Endothelial cell of umbilical vein (primary cell): ENCODE measurements around the gene FAM20B.

Experiments used
- CTCF ChIP-seq, 2 donors: IDR thresholded peaks; 1 replicate in 1 of 2; 2 replicates in 1 of 2; pipeline ENCODE4 v1.5.1; 2011; ENCODE audit warnings: low read length in 2 of 2, mild to moderate bottlenecking in 2 of 2, moderate library complexity in 2 of 2, control low read depth in 1 of 2, inconsistent platforms in 1 of 2, low read depth in 1 of 2; ENCODE audit not compliant: insufficient read depth in 1 of 2; ENCODE audit errors: extremely low read depth in 1 of 2
- EZH2 ChIP-seq: IDR thresholded peaks from 2 replicates; pipeline ENCODE4 v1.6.1; 2012; ENCODE audit warnings: borderline replicate concordance, low read depth, mild to moderate bottlenecking, moderate library complexity, low read length, inconsistent platforms; ENCODE audit not compliant: severe bottlenecking
- FOS ChIP-seq: IDR thresholded peaks from 2 replicates; pipeline ENCODE4 v1.6.1; 2011; ENCODE audit warnings: mild to moderate bottlenecking, low read length, moderate library complexity, borderline replicate concordance; ENCODE audit not compliant: insufficient read depth
- GATA2 ChIP-seq: IDR thresholded peaks from 2 replicates; pipeline ENCODE4 v1.7.0; 2011; ENCODE audit warnings: low read depth, mild to moderate bottlenecking, moderate library complexity, mixed read lengths, low read length; ENCODE audit not compliant: insufficient read length, insufficient read depth
- JUN ChIP-seq: IDR thresholded peaks from 2 replicates; pipeline ENCODE4 v1.6.1; 2011; ENCODE audit warnings: borderline replicate concordance, low read depth; ENCODE audit not compliant: insufficient read length, insufficient read depth
- MYC ChIP-seq: IDR thresholded peaks from one replicate; pipeline ENCODE4 v1.6.1; 2011; ENCODE audit warnings: mild to moderate bottlenecking, low read depth, low read length
- POLR2A ChIP-seq: IDR thresholded peaks from 2 replicates; pipeline ENCODE4 v1.6.1; 2012; ENCODE audit warnings: low read depth, mild to moderate bottlenecking, control low read depth, low read length
- POLR2AphosphoS5 ChIP-seq: IDR thresholded peaks from 2 replicates; pipeline ENCODE4 v1.6.1; 2012; ENCODE audit warnings: low read depth, mild to moderate bottlenecking, control low read depth, low read length, moderate library complexity; ENCODE audit not compliant: insufficient read depth
- TF ChIP-seq, protein P1 (sequence below): IDR thresholded peaks from 2 replicates; pipeline ENCODE4 v1.6.1; 2011; ENCODE audit not compliant: insufficient read depth, insufficient read length

DNA sequence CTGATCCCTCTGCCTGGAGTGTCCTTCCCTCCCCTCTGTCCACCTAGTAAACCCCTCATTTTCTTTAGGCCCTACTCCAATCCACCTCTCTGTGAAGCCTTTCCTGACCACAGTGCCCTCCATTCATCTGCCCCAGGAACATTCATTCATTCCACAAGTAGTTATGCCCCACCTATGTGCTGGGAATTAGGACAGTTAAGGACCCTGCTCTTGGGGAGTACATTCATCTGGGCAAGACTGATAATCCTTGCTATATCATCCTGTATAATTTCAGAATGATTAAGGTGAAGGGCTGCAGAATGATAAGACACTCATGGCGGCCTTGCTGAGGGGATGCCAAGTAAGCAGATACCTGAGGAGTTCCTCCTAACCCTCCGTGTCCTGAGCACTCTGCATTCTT lies 10.3 kb upstream of the FAM20B start:
- TF ChIP-seq POLR2AphosphoS5 (no peak), CTCF (IDR thresholded peaks at IDR 0.05; ENCODE audit: extremely low read depth in 1 of 2, insufficient read depth in 1 of 2, low read depth in 1 of 2, low read length in 2 of 2) (no peak), FOS (no peak), POLR2A (no peak), EZH2 (no peak), JUN (no peak), GATA2 (no peak), MYC (no peak)
- TF ChIP-seq, protein P1, sequence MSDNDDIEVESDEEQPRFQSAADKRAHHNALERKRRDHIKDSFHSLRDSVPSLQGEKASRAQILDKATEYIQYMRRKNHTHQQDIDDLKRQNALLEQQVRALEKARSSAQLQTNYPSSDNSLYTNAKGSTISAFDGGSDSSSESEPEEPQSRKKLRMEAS, result no peak
